Activated CD8-positive, alpha-beta memory T cell treated with anti-CD3 and anti-CD28 coated beads for 1 hour (primary cell): Measurements from ENCODE around the gene HDAC10.
A peak's percentile ranks its signal among the peaks of the same experiment; 100 is the strongest.

Source experiments
- DNase-seq, 2 donors: peaks; one replicate each; pipeline ENCODE4 v3.0.0-alpha.2; 2020; ENCODE audit warnings: low read depth in 1 of 2; ENCODE audit errors: extremely low read depth in 1 of 2

The HDAC10 gene

DNA sequence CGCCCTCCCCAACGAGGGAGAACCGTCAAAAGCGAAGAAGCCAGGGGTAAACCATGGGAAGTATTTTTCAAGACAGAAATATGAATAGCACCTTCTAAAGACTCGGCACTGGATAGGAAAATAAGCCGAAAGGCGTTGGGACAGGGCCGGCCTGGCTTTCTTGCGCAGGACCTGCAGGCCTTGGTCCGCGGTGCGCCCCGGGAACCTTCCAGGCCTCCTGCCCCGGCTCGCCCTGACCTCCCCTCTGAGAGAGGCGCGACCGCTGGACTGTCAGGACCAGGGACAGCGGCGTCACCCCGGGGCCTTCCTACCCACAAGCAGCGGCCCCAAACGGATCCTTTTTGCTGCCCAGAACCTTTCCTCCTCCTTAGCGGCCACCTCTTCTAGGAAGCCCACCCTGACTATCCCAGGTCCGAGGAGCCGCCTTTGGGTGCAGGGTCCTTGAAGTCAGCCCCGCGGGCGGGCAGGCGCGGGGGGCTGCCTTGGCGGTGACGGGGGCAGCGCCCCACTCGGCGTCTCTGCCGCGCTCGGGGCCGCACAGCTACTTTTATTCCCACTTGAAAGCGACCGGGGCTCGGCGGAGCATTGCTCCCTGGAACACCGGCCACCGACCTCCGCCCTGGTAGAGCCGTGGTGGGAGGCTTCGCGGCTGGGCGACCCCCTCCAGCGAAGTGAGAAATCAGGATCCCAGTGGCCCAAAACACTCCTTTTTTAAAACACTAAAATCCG is 19.8 kb upstream of the HDAC10 start:
- DNase-seq, result peak in 1 of 2 donors; percentile 56

DNA sequence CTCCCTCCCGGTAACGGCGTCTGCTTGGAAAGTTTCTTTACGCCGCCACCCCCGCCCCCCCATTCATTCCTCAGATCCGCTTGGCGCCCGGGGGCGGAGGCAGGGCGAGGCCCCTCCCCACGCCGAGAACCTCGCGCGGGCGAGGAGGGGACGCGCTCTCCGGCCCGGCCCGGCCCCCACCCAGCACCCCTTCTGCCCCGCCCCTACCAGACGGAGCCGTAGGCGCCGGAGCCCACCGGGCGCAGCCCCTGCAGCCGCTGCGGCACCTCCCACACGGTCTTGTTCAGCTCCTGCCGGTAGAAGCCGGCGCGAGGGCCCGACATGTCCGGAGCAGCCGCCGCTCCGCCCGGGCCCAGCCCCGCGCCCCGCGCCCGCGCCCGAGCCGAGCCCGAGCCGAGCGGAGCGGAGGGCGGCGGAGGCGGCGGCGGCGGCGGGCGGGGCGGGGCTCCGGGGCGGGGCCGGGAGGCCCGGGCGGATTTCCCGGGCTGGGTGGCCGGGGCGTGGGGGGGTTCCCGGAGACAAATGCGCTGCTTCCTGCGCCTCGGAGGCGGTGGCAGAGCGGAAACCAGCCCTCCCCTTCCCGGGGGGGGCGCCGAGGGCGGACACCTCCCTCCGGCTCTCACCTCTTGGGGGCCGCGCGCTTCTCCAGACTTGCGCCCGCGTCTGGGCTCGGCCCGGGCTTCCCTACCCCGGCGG is 19.1 kb upstream of the HDAC10 start, which contains the start of gene MAPK11:
Gene MAPK11 (minus strand): TSS at position 411 of the 696 bp plus-strand sequence. CDS start 88 bp downstream, at position 323.
- peak in 1 of 2 donors; percentile 57 for DNase-seq

DNA sequence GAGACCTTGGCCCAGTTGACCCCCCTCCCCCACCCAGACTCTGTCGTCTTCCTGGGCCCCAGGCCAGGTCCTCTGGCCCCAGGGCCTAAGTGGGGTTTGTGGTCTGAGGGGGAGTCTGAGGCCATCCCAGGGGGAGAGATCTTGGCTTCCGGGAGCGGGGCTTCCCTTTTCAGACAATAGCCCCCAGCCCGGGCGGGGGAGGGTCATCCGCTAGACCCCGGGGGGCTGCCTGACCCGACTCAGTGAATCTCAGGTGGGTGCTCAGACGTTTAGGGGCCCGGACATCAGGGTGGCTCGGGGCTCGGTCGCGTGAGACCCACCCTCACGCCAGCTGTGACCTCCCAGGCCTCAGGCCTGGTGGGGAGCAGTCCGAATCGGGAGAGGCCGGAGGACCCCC is 18.5 kb upstream of the HDAC10 start:
- DNase-seq, result no peak

DNA sequence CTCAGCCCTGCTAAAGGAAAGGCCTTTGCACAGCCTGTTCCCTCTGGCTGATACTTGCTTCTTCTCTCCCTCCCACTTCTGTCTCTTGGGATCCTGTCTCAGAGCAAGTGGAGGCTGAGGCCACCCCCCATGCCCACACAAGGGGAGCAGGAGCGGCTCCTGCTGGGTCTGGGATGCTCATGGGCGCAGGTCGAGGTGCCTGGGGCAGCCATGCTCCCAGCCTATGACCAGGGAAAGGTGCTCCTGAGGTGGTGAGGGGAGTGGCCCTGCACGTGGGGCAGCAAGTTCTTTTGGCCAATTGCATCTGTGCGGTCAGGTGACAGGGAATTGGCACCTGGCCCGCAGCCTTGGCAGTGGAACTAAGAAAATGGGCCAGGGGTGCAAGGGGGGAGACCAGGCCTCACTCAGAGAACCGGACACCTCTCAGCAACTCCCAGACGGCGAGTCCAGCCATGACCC is 17.6 kb upstream of the HDAC10 start:
- no peak for DNase-seq

DNA sequence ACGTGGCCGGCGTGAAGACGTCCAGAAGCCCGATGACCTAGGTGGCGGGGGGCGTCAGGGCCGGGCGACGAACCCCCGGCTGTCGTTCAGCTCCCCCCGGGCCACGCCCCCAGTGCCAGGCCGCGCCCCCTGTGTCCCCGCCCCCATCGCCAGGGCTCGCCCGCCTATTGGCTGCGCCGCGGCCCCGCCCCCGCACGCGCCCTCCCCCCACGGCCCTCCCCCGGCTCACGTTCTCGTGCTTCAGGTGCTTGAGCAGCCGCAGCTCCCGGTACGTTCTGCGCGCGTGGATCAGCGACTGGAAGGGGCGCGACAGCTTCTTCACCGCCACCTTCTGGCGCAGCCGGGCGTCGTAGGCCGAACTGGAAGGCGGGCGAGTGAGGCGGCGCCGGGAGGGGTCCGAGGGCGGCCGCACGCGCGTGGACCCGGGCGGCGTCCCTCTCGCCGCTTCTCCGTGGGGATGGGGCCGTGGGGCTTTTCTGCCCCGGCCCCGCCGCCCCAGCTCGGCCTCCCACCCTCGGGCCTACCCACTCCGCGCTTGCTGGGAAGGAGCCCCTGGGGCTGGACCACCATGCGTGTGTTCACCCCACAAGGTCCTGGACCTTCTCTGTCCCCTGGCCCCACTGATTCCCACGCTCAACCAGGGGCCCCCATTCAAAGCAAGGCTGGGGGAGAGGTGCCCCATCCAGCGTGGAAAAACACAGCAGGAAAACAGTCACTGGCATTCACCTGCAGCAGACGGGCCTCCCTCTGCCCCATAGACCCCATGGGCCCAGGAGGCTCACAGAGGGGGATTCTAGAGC is 16.7 kb upstream of the HDAC10 start:
- peak in 1 of 2 donors; percentile 36 for DNase-seq

DNA sequence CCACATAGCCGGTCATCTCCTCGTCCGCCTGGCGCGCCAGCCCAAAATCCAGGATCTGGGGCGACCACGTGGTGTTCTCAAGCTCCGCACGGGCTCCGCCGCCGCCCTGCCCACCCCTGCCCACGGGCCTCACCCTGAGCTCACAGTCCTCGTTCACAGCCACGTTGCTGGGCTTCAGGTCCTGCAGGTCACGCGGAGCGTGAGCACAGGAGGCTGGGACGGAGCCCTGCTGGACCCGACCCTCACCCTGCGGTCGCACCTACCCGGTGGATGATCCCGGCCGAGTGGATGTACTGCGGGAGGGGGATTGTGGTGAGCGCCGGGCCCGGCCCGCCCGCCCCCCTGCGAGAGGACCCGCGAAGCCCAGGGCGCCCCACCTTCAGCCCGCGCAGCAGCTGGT is 15.9 kb upstream of the HDAC10 start:
- no peak for DNase-seq

DNA sequence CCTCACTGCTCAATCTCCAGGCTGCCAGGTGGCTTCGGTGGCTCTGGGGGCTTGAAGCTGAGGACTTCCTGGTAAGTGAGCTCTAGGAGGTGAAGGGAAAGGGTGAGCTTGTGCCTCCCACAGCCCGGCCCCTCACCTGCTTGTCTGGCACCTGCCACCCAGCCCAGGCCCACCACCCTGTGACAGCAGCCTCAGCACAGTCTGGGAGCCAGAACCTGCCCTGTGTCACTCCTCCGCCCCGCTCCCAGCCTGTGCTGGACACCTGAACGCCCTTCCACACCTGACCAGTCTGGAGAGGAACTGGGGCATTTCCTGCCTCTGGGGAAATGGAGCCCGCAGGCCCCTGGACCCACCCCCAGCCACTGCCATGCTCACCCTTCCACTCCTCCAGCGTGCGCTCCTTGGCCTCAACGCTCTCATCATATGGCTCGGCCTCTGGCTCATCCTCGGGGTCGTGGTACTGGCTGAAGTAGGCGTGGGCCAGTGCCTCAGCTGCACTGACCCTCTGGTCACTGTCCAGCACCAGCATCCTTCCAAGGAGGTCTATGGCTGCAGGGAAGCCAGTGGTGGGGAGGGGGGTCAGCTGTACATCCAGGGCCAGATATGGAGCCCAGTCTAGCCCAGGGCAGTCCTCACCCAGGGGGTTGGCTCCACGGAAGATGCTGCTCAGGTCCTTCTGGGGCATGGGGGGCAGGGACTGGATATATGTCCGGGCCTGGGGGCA is 14.0 kb upstream of the HDAC10 start:
- no peak for DNase-seq

DNA sequence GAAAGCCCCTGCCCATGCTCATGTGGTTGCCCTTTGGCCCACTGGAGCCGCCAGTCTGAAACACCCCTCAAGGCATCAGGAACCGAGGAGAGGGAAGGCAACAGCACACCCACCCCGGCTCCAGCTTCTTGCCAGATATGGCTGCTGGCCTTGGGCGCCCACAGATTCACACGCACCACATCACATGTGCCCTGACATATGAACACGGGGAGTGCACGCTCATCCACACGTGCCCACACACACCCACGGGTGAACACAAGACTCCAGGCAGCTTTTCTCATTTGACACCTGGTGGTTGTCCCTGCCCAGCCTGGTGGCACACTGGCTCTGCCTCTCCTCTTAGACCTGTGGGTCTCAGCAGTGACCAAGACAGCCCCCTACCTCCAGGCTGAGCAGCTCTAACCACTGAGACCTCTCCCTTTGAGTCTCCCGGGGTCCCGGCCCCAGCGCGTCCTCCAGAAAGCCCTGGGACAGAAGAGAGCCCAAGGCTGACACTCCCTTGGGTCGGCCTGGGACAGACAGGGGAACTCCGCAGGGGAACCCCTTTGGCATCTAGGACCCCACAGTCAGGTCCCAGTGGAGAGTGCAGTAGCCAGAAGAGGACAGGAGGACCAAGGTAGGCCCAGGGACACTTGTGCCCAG is 13.2 kb upstream of the HDAC10 start:
- DNase-seq, result no peak

DNA sequence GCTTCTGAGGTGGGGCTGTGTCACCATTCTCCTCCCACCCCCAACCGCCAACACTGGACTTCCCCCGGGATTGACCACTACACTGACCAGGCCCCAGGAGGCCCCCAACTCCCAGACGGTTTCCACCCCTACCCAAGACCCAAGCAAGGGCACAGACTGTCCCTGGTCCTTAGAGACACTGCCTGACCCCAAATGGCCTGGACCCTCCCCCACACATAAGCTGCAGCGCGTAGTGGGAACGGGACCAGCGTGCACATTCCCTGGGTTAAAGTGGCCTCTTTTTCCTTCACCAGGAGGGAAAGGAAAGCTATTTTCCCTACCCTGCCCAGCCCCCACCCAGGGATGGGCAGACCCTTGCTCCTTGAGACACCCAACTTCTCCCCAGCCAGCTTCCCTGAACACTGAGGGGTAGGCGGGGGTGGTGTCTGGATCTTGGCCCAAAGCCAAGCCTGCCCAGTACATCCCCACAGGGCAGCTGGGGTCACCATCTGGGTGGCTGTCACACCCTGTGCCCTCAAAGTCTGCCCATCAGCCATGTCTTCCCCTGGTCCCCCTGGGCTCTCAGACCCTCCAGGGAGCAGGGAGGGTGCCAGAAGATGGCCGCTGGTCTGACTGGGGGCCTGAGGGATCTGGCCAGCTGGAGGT is 12.0 kb upstream of the HDAC10 start:
- no peak for DNase-seq

DNA sequence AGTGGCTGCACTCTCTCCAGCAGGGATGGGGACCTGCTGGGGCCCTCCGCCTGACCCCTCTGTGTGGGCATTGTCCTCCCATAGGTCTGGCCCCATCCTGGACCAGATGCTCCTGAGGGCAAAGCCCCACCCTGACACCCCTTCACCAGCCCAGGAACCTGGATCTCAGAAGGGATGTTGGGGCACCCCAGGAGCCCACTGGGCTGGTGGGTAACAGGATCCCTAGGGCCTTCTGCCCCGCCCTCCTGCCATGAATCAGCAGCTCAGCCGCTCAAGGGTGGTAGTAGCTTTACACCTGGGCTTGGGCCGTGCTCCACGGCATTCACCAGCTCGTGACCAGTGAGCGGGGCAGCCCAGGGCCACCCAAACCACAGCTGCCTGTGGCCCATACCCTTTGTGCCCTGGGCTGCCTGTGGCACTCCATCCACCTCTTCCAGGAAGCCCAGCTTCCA is 11.4 kb upstream of the HDAC10 start:
- DNase-seq, result no peak

DNA sequence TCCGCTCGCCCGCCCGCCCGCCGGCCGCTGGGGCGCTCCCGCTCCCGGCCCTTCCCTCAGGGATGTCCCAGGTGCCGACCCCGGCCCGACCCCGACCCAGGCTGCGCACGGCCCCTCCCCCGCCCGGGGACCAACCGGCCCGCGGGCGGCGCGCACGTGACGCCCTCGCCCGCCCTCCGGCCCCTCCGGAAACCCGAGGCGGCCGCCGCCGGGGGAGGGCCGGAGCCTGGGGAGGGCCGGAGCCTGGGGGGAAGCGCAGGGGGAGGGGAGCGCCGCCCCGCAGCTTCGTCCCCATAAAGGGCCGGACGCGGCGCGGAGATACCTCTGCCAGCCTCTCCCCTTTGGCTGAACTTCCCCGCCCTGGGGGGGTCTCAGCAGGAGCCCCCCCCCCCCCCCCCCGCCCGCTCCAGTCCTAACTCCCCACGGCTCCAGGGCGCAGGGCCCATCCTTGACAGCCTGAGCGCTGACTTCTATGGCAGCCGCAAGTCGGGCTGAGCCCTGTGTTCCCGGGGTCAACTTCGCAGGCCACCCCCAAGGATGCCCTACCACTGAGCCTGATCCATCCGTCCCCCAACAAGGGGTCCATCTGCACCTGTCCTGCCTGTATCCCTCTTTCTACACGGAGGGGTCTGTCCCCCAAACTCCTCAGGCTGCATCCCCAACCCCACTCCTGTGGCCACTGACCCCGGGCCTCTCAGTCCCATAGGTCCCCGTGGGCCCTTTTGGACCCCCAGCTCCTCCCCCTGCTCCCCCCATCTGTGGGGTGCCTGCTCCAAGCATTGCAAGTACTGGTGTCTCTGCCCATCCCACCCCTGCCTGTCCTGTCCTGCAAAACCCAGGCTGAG is 10.8 kb upstream of the HDAC10 start, which contains the start of gene MAPK12:
Gene MAPK12 (minus strand): TSS at position 69 of the 845 bp plus-strand sequence. CDS start 174 bp downstream, outside the sequence.
- no peak for DNase-seq

DNA sequence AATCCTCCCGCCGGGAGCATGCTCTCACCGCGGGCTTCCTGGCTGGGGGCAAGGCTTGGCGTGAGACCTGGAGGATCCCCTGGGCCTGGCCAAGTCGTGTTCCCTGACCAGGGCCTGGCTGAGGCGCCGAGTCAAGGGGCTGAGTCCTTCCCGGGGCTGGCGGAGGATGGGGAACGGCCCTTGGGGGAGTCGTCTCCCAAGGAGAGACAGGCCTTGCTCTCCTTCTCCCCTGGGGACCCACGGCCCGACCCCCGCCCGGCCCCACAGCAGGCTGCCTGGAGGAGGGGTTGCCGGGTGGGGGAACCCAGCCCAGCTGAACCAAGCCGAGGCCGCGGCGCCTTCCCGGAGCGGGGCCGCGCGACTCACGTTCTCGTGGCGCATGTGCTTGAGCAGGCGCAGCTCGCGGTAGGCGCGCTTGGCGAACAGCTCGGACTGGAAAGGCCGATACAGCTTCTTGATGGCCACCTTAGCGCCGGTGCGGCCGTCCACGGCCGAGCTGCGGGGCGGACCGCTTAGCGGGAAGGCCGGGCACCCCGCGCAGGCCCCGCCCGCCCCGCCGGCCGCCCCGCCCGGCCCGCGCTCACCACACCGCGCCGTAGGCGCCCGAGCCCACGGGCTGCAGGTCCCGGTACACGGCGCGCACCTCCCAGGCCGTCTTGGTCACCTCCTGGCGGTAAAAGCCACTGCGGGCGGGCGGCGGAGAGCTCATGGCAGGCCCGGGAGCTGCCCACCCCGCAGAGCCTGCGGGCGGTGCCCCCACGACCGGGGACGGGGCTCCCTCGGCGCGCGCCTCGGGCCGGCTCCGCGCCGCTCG is 9.9 kb upstream of the HDAC10 start:
- no peak for DNase-seq

DNA sequence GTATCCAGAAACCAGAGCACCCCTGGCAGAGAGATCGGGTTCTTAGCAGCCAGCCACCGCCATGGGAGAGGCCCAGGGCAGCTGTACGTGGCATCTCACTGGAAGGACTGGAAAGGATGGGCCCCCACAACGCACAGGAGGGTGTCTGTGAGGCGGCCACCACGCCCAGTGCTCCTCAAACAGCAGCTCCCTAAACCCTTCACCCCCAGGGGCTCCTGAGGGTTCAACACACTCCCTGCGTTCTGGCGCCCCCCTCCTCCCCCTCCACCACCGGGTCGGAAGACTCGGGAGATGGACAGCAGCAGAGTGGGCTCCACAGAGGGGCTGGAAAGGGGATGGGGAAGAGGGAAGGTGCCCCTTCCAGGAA is 9.4 kb upstream of the HDAC10 start:
- DNase-seq, result no peak

DNA sequence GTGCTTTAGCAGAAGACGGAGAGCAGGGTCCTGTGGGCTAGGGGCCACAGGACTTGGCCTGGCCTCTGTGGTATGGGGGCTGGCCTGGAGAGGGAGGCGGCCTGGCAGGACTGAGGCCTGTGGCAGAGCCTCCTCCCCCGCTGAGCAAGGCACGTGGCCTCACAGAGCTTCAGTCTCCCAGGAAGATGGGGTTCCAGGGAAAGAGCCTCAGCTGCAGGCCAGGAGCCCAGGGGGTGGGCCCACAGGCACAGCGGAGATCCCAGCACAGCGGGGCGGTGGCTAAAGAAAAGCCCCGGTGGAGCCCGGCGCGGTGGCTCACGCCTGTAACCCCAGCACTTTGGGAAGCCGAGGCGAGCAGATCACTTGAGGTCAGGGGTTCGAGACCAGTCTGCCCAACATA is 8.2 kb upstream of the HDAC10 start:
- no peak for DNase-seq

DNA sequence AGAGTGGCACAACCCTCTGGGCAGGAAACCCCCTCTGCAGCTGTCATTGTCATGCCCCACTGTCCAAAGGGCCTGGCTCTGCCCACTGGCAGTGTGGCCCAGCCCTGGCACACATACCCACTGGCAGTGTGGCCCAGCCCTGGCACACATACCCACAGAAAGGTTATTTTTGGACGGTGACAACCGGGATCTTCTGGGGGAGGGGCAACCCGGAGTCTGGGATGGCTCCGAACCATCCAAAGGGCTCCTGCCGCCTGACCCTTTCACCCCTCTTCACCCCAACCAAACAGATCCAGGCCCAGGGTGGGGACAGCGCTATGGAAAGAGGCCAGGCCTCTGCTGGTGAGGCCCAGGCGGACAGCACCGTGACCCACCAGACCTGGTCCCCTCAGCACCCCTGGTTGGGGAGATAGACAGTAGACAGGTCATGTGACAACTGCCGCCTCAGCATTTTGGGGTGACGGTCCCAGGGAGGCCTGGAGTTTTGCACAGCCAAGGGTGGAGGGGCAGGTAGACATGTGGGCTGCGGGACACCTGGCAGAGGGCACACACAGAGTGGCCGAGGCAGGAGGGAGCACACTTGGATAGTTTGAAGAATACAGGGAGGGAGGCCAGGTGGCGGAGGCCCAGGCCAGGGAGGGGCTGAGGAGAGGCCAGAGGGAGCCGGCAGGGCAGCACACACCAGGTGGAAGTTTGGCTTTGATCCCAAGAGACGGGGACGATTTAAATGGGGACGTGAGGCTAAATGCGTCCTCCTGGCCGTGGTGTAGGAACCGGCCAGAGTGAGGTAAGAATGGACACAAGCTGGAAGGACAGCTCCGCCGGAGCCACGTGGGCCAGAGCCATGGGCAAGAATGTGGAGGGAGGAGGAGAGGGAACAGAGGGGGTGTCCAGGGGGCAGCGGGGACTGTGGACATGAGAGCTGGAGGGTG is 7.6 kb upstream of the HDAC10 start:
- DNase-seq, result no peak

DNA sequence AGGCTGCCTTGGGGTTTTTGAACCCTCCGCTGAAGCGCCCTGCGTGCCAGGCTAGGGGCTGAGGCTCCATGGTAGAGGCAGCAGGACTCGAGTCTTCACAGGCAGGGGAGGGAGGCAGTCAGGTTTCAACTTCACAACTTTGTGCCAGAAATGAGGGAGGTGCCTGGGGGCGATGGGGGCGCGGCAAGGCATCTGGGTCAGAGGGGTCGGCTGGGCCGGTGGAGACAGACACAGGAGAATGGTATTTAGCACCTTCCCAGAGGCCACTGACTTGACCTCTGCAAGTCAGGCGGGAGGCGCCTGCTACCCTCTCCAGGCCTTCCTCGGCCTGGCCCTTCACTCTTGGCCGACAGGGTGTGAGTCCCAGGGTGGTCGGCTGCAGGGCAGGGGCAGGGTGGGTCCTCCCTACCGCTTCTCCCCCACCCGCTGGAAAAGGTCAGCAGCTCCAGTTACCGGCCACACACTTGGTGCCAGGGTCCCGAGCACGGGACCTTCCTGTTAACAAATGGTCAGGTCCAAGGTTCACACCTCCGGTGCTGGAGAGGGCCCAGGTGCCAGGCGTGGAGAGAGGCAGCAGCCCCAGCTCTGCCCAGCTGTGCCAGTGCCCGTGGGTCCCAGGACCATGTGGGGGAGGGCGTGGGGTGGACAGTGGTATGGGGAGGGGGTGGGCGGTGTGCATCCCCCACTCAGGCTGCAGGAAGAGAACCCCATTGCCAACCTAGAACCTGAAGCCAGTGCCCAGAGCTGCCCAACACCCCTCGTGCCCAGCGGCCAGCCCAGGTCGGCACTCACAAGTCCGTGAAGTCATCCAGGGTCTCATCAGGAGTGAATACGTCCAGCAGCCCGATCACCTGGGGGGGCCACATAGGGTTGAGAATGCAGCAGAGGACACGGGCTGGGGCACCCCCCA is 6.6 kb upstream of the HDAC10 start:
- no peak for DNase-seq
